H9 (cell line): Measurements from ENCODE around the gene ZCCHC7. TPM values are rescaled to one million over a fixed set of nuclear protein-coding genes. Genes with fewer than 3 reads are reported as not detected.

Source experiments
- DNase-seq: peaks from one replicate; pipeline ENCODE4 v3.0.0-alpha.2; 2017
- H2AFZ ChIP-seq: one replicate; pipeline ENCODE4 v1.6.1; 2013; ENCODE audit warnings: mild to moderate bottlenecking, low read length, control low read depth, moderate library complexity
- H2AK5ac ChIP-seq: 2 replicates; pipeline ENCODE4 v1.6.1; 2013; ENCODE audit warnings: low read length, control low read depth, mixed read lengths; ENCODE audit not compliant: insufficient read length
- H2BK120ac ChIP-seq: one replicate; pipeline ENCODE4 v1.6.1; 2013; ENCODE audit warnings: low read depth, mild to moderate bottlenecking, low read length, control low read depth, inconsistent platforms; ENCODE audit not compliant: poor library complexity, severe bottlenecking
- H2BK12ac ChIP-seq: 2 replicates; pipeline ENCODE4 v1.6.1; 2013; ENCODE audit warnings: low read length, control low read depth, mixed read lengths, low read depth; ENCODE audit not compliant: insufficient read length
- H2BK15ac ChIP-seq: 2 replicates; pipeline ENCODE4 v1.6.1; 2013; ENCODE audit warnings: low read depth, low read length, control low read depth
- H2BK20ac ChIP-seq: one replicate; pipeline ENCODE4 v1.6.1; 2013; ENCODE audit warnings: low read depth, mild to moderate bottlenecking, low read length, control low read depth, inconsistent platforms; ENCODE audit not compliant: poor library complexity, severe bottlenecking
- H2BK5ac ChIP-seq: 2 replicates; pipeline ENCODE4 v1.6.1; 2013; ENCODE audit warnings: low read length, control low read depth, mixed read lengths; ENCODE audit not compliant: insufficient read length
- H3K14ac ChIP-seq: 2 replicates; pipeline ENCODE4 v1.6.1; 2013; ENCODE audit warnings: low read length, control low read depth; ENCODE audit not compliant: insufficient read depth
- H3K18ac ChIP-seq: 2 replicates; pipeline ENCODE4 v1.6.1; 2013; ENCODE audit warnings: low read depth, mild to moderate bottlenecking, mixed read lengths, low read length, control low read depth; ENCODE audit not compliant: insufficient read length
- H3K23ac ChIP-seq: 2 replicates; pipeline ENCODE4 v1.6.1; 2013; ENCODE audit warnings: low read length, control low read depth, mixed read lengths, low read depth; ENCODE audit not compliant: insufficient read length
- H3K23me2 ChIP-seq: 2 replicates; pipeline ENCODE4 v1.6.1; 2013; ENCODE audit warnings: low read depth, mild to moderate bottlenecking, mixed read lengths, low read length, control low read depth; ENCODE audit not compliant: insufficient read length, poor library complexity, severe bottlenecking
- H3K27ac ChIP-seq: 2 replicates; pipeline ENCODE4 v1.5.1; 2013; ENCODE audit warnings: low read length, control low read depth, mixed read lengths, low read depth; ENCODE audit not compliant: insufficient read length
- H3K27me3 ChIP-seq: 2 replicates; pipeline ENCODE4 v1.6.1; 2013; ENCODE audit warnings: low read length, control low read depth, inconsistent platforms; ENCODE audit not compliant: insufficient read depth
- H3K4ac ChIP-seq: 2 replicates; pipeline ENCODE4 v1.6.1; 2013; ENCODE audit warnings: low read depth, mild to moderate bottlenecking, control low read depth, inconsistent platforms, low read length, moderate library complexity
- H3K4me1 ChIP-seq: 2 replicates; pipeline ENCODE4 v1.6.1; 2013; ENCODE audit warnings: low read length, control low read depth, inconsistent platforms; ENCODE audit not compliant: insufficient read depth
- H3K4me2 ChIP-seq: 2 replicates; pipeline ENCODE4 v1.6.1; 2013; ENCODE audit warnings: low read length, control low read depth, mixed read lengths; ENCODE audit not compliant: insufficient read length, insufficient read depth
- H3K56ac ChIP-seq: 2 replicates; pipeline ENCODE4 v1.6.1; 2013; ENCODE audit warnings: low read depth, mild to moderate bottlenecking, mixed read lengths, low read length, control low read depth; ENCODE audit not compliant: insufficient read length
- H3K79me1 ChIP-seq: 2 replicates; pipeline ENCODE4 v1.6.1; 2013; ENCODE audit warnings: low read depth, mild to moderate bottlenecking, moderate library complexity, low read length, control low read depth, inconsistent platforms; ENCODE audit not compliant: insufficient read depth, poor library complexity, severe bottlenecking
- H3K79me2 ChIP-seq: 2 replicates; pipeline ENCODE4 v1.6.1; 2013; ENCODE audit warnings: low read length, control low read depth, inconsistent platforms; ENCODE audit not compliant: insufficient read depth
- H3K9ac ChIP-seq: 2 replicates; pipeline ENCODE4 v1.6.1; 2013; ENCODE audit warnings: low read length, control low read depth, mixed read lengths; ENCODE audit not compliant: insufficient read length; ENCODE audit errors: extremely low read depth
- H3K9me3 ChIP-seq: one replicate; pipeline ENCODE4 v1.6.1; 2013; ENCODE audit warnings: low read depth, low read length, inconsistent platforms; ENCODE audit not compliant: control insufficient read depth
- H3T11ph ChIP-seq: one replicate; pipeline ENCODE4 v1.6.1; 2013; ENCODE audit warnings: mild to moderate bottlenecking, low read length, control low read depth, inconsistent platforms
- H4K20me1 ChIP-seq: one replicate; pipeline ENCODE4 v1.6.1; 2013; ENCODE audit not compliant: control insufficient read depth, insufficient read length, insufficient read depth
- H4K5ac ChIP-seq: 2 replicates; pipeline ENCODE4 v1.6.1; 2013; ENCODE audit warnings: low read depth, mild to moderate bottlenecking, mixed read lengths, low read length, control low read depth; ENCODE audit not compliant: insufficient read length
- H4K8ac ChIP-seq: replicated peaks from 2 replicates; pipeline ENCODE4 v1.6.1; 2013; ENCODE audit warnings: low read length, control low read depth, mixed read lengths, low read depth; ENCODE audit not compliant: insufficient read length
- H4K91ac ChIP-seq: 2 replicates; pipeline ENCODE4 v1.6.1; 2013; ENCODE audit warnings: low read depth, mild to moderate bottlenecking, moderate library complexity, mixed read lengths, low read length, control low read depth; ENCODE audit not compliant: insufficient read length
- H3K27ac Mint-ChIP-seq, 3 experiments: 2 replicates in 2 of 3; 3 replicates in 1 of 3; pipeline ENCODE4 v1.8.0; 2020 to 2021; ENCODE audit warnings: mixed read lengths in 3 of 3, mild to moderate bottlenecking in 1 of 3, moderate library complexity in 1 of 3
- H3K27me3 Mint-ChIP-seq: 2 replicates; pipeline ENCODE4 v1.8.0; 2021; ENCODE audit warnings: low read depth, mild to moderate bottlenecking, moderate library complexity, mixed read lengths
- H3K36me3 Mint-ChIP-seq, 3 experiments: 2 replicates in 2 of 3; 3 replicates in 1 of 3; pipeline ENCODE4 v1.8.0; 2020 to 2021; ENCODE audit warnings: low read depth in 3 of 3, mixed read lengths in 3 of 3; ENCODE audit not compliant: insufficient read depth in 1 of 3
- H3K4me1 Mint-ChIP-seq, 2 experiments: 2 replicates each; pipeline ENCODE4 v1.8.0; 2020; ENCODE audit warnings: mixed read lengths in 2 of 2
- H3K4me3 Mint-ChIP-seq, 2 experiments: 2 replicates in 1 of 2; 3 replicates in 1 of 2; pipeline ENCODE4 v1.8.0; 2020 to 2021; ENCODE audit warnings: mild to moderate bottlenecking in 2 of 2, mixed read lengths in 2 of 2, moderate library complexity in 1 of 2
- H3K9me3 Mint-ChIP-seq, 2 experiments: 2 replicates in 1 of 2; 3 replicates in 1 of 2; pipeline ENCODE4 v1.8.0; 2020; ENCODE audit warnings: mild to moderate bottlenecking in 2 of 2, mixed read lengths in 2 of 2, moderate library complexity in 1 of 2
- CTCF ChIP-seq: fragments of 200-600 bp; sonication (generic); conservative IDR thresholded peaks from 3 replicates; pipeline ENCODE4 v1.8.0; 2021; ENCODE audit warnings: antibody characterized with exemption, mild to moderate bottlenecking
- WGBS: extraction: QIAGEN DNeasy Blood & Tissue Kit; methylation state at CpG from one replicate; pipeline ENCODE4 v1.1.7; 2013; ENCODE audit warnings: missing lambda C conversion rate, low lambda C conversion rate, mixed read lengths; ENCODE audit not compliant: insufficient read length; ENCODE audit errors: extremely low coverage; 5-methylcytosine and 5-hydroxymethylcytosine counted together
- total RNA-seq: library from RNA; stranded (reverse); gene quantifications from 2 replicates; pipeline ENCODE4 v1.2.1, GENCODE V29; 2021

The ZCCHC7 gene
- total RNA-seq, 1 experiment from 2014 or later, result 20.3 TPM

GRCh38 chr9:37377688-37378612 is 257.6 kb downstream of the ZCCHC7 start:
- no peak overlapping the region for H3K4me2 ChIP-seq

More at GRCh38 chr9:37377688-37378612, 257.6 kb downstream of the ZCCHC7 start:
- no peak overlapping the region for H3K23ac ChIP-seq
- no peak overlapping the region for H3K27ac ChIP-seq
- no CpG with 5 or more reads among the region's 13 CpGs for WGBS
- no peaks in the 10 kb centered on the region for H3K79me2 ChIP-seq
- H2BK5ac ChIP-seq, result no peak overlapping the region
- no peaks in the 10 kb centered on the region for H3K23me2 ChIP-seq
- Mint-ChIP-seq H3K27ac (no peak overlapping the region), H3K4me1 (0 out of 4 replicates have a peak, but pooled peaks cover 0 to 2% of the 10 kb centered on the region in 2 experiments), H3K36me3 (0 out of 7 replicates have a peak, but pooled peaks cover 0 to 3% (median 0%) of the 10 kb centered on the region in 3 experiments), H3K27me3 (peaks cover 2% of the 10 kb centered on the region), H3K9me3 (no peaks in the 10 kb centered on the region; a peak in 1 of 5 replicates), H3K4me3 (no peak overlapping the region)
- H3K9ac ChIP-seq, result no peak overlapping the region
- no peaks in the 10 kb centered on the region for H4K20me1 ChIP-seq
- no peak overlapping the region for H2BK120ac ChIP-seq
- H3K79me1 ChIP-seq, result no peaks in the 10 kb centered on the region
- H3K4ac ChIP-seq, result no peak overlapping the region
- no peak overlapping the region for H4K5ac ChIP-seq
- H2BK12ac ChIP-seq, result no peak overlapping the region
- no peaks in the 10 kb centered on the region for H3K27me3 ChIP-seq
- DNase-seq, result no peak
- H3K14ac ChIP-seq, result no peak overlapping the region
- H4K91ac ChIP-seq, result no peak overlapping the region
- H3K9me3 ChIP-seq, result no peaks in the 10 kb centered on the region
- H3K18ac ChIP-seq, result no peak overlapping the region
- H2BK20ac ChIP-seq, result no peak overlapping the region
- H3T11ph ChIP-seq, result no peak overlapping the region
- no peaks in the 10 kb centered on the region; the same call in 1 of the 2 replicates for H3K4me1 ChIP-seq
- H2AFZ ChIP-seq, result no peak overlapping the region
- H2BK15ac ChIP-seq, result no peak overlapping the region
- no peak for TF ChIP-seq CTCF
- no peak overlapping the region for H2AK5ac ChIP-seq
- no peak overlapping the region for H3K56ac ChIP-seq
- no peak overlapping the region for H4K8ac ChIP-seq
